HEK293 (cell line): ENCODE measurements around the gene PHRF1.

ENCODE experiments used
- YY1 ChIP-seq: fragments of 450-650 bp; formaldehyde crosslinking; IDR thresholded peaks from 2 replicates; pipeline ENCODE4 v1.5.1; 2018; ENCODE audit warnings: missing biosample characterization, missing genetic modification characterization
- ZNF132 ChIP-seq: fragments of 450-650 bp; formaldehyde crosslinking; IDR thresholded peaks from 2 replicates; pipeline ENCODE4 v1.5.1; 2017; ENCODE audit warnings: missing biosample characterization, missing genetic modification characterization, borderline replicate concordance
- ZNF146 ChIP-seq: fragments of 450-650 bp; formaldehyde crosslinking; IDR thresholded peaks from 2 replicates; pipeline ENCODE4 v1.5.1; 2016; ENCODE audit warnings: missing biosample characterization, missing genetic modification characterization
- ZNF311 ChIP-seq: fragments of 450-650 bp; formaldehyde crosslinking; IDR thresholded peaks from 2 replicates; pipeline ENCODE4 v1.5.1; 2017; ENCODE audit warnings: missing biosample characterization, missing genetic modification characterization, borderline replicate concordance
- ZNF558 ChIP-seq: fragments of 450-650 bp; formaldehyde crosslinking; IDR thresholded peaks from 2 replicates; pipeline ENCODE4 v1.5.1; 2016; ENCODE audit warnings: missing biosample characterization, missing genetic modification characterization
- TF ChIP-seq, protein P1 (sequence below): fragments of 450-650 bp; formaldehyde crosslinking; IDR thresholded peaks from 2 replicates; pipeline ENCODE4 v1.5.1; 2016; ENCODE audit warnings: missing biosample characterization, missing genetic modification characterization

DNA sequence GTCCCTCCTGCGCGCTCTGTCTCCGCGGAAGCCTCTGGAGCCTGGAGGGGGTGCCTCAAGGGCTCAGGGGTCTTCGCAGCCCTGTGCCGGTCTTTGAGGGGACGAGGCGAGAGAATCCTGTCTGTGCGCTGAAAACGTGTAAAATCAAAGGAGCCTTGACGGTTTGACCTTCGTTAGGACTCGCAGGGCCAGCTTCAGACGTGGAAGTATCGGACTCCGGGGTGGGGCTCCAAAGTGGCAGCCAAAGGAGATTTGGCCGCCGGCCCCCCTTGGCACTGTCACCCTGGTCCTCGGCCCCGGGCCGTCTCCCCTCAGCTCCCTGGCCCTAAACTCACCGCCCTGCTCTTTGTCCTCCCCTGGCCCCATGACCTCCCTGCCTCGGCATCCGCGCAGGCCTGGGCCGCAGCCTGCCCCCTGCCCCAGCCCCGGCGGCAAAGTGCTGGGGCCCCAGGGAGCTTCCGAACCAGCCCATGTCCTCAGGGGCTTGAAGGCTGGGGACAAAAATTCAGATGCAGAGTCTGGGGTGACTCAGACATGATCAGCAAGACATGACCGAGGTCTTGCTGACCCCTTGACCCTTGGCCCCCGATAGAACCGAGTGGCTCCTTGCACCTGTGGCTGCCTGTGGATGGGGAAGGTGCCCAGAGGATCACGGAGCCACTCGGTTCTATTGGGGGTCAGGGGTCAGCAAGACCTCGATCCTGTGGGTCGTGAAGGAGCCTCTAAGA, 6.9 kb upstream of the PHRF1 start:
- TF ChIP-seq, protein P1, sequence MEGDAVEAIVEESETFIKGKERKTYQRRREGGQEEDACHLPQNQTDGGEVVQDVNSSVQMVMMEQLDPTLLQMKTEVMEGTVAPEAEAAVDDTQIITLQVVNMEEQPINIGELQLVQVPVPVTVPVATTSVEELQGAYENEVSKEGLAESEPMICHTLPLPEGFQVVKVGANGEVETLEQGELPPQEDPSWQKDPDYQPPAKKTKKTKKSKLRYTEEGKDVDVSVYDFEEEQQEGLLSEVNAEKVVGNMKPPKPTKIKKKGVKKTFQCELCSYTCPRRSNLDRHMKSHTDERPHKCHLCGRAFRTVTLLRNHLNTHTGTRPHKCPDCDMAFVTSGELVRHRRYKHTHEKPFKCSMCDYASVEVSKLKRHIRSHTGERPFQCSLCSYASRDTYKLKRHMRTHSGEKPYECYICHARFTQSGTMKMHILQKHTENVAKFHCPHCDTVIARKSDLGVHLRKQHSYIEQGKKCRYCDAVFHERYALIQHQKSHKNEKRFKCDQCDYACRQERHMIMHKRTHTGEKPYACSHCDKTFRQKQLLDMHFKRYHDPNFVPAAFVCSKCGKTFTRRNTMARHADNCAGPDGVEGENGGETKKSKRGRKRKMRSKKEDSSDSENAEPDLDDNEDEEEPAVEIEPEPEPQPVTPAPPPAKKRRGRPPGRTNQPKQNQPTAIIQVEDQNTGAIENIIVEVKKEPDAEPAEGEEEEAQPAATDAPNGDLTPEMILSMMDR (tag by site-specific recombination), result no peak
- TF ChIP-seq YY1 (tag by site-specific recombination), result no peak
- TF ChIP-seq ZNF132 (tag by site-specific recombination), result no peak
- no peak for TF ChIP-seq ZNF558 (tag by site-specific recombination)
- no peak for TF ChIP-seq ZNF146 (tag by site-specific recombination)
- no peak for TF ChIP-seq ZNF311 (tag by site-specific recombination)
